H9 (cell line): ENCODE data around the gene DNAAF2. TPM values are rescaled to one million over a fixed set of nuclear protein-coding genes. Genes with fewer than 3 reads are reported as not detected.
A peak's percentile ranks its signal among the peaks of the same experiment; 100 is the strongest.

Experiments
- DNase-seq: peaks from one replicate; pipeline ENCODE4 v3.0.0-alpha.2; 2017
- H2AFZ ChIP-seq: one replicate; pipeline ENCODE4 v1.6.1; 2013; ENCODE audit warnings: mild to moderate bottlenecking, low read length, control low read depth, moderate library complexity
- H2AK5ac ChIP-seq: 2 replicates; pipeline ENCODE4 v1.6.1; 2013; ENCODE audit warnings: low read length, control low read depth, mixed read lengths; ENCODE audit not compliant: insufficient read length
- H2BK120ac ChIP-seq: one replicate; pipeline ENCODE4 v1.6.1; 2013; ENCODE audit warnings: low read depth, mild to moderate bottlenecking, low read length, control low read depth, inconsistent platforms; ENCODE audit not compliant: poor library complexity, severe bottlenecking
- H2BK12ac ChIP-seq: 2 replicates; pipeline ENCODE4 v1.6.1; 2013; ENCODE audit warnings: low read length, control low read depth, mixed read lengths, low read depth; ENCODE audit not compliant: insufficient read length
- H2BK15ac ChIP-seq: 2 replicates; pipeline ENCODE4 v1.6.1; 2013; ENCODE audit warnings: low read depth, low read length, control low read depth
- H2BK20ac ChIP-seq: one replicate; pipeline ENCODE4 v1.6.1; 2013; ENCODE audit warnings: low read depth, mild to moderate bottlenecking, low read length, control low read depth, inconsistent platforms; ENCODE audit not compliant: poor library complexity, severe bottlenecking
- H2BK5ac ChIP-seq: 2 replicates; pipeline ENCODE4 v1.6.1; 2013; ENCODE audit warnings: low read length, control low read depth, mixed read lengths; ENCODE audit not compliant: insufficient read length
- H3K14ac ChIP-seq: 2 replicates; pipeline ENCODE4 v1.6.1; 2013; ENCODE audit warnings: low read length, control low read depth; ENCODE audit not compliant: insufficient read depth
- H3K18ac ChIP-seq: 2 replicates; pipeline ENCODE4 v1.6.1; 2013; ENCODE audit warnings: low read depth, mild to moderate bottlenecking, mixed read lengths, low read length, control low read depth; ENCODE audit not compliant: insufficient read length
- H3K23ac ChIP-seq: 2 replicates; pipeline ENCODE4 v1.6.1; 2013; ENCODE audit warnings: low read length, control low read depth, mixed read lengths, low read depth; ENCODE audit not compliant: insufficient read length
- H3K23me2 ChIP-seq: 2 replicates; pipeline ENCODE4 v1.6.1; 2013; ENCODE audit warnings: low read depth, mild to moderate bottlenecking, mixed read lengths, low read length, control low read depth; ENCODE audit not compliant: insufficient read length, poor library complexity, severe bottlenecking
- H3K27ac ChIP-seq: 2 replicates; pipeline ENCODE4 v1.5.1; 2013; ENCODE audit warnings: low read length, control low read depth, mixed read lengths, low read depth; ENCODE audit not compliant: insufficient read length
- H3K27me3 ChIP-seq: 2 replicates; pipeline ENCODE4 v1.6.1; 2013; ENCODE audit warnings: low read length, control low read depth, inconsistent platforms; ENCODE audit not compliant: insufficient read depth
- H3K4ac ChIP-seq: 2 replicates; pipeline ENCODE4 v1.6.1; 2013; ENCODE audit warnings: low read depth, mild to moderate bottlenecking, control low read depth, inconsistent platforms, low read length, moderate library complexity
- H3K4me1 ChIP-seq: 2 replicates; pipeline ENCODE4 v1.6.1; 2013; ENCODE audit warnings: low read length, control low read depth, inconsistent platforms; ENCODE audit not compliant: insufficient read depth
- H3K4me2 ChIP-seq: 2 replicates; pipeline ENCODE4 v1.6.1; 2013; ENCODE audit warnings: low read length, control low read depth, mixed read lengths; ENCODE audit not compliant: insufficient read length, insufficient read depth
- H3K56ac ChIP-seq: 2 replicates; pipeline ENCODE4 v1.6.1; 2013; ENCODE audit warnings: low read depth, mild to moderate bottlenecking, mixed read lengths, low read length, control low read depth; ENCODE audit not compliant: insufficient read length
- H3K79me1 ChIP-seq: 2 replicates; pipeline ENCODE4 v1.6.1; 2013; ENCODE audit warnings: low read depth, mild to moderate bottlenecking, moderate library complexity, low read length, control low read depth, inconsistent platforms; ENCODE audit not compliant: insufficient read depth, poor library complexity, severe bottlenecking
- H3K79me2 ChIP-seq: 2 replicates; pipeline ENCODE4 v1.6.1; 2013; ENCODE audit warnings: low read length, control low read depth, inconsistent platforms; ENCODE audit not compliant: insufficient read depth
- H3K9ac ChIP-seq: 2 replicates; pipeline ENCODE4 v1.6.1; 2013; ENCODE audit warnings: low read length, control low read depth, mixed read lengths; ENCODE audit not compliant: insufficient read length; ENCODE audit errors: extremely low read depth
- H3K9me3 ChIP-seq: one replicate; pipeline ENCODE4 v1.6.1; 2013; ENCODE audit warnings: low read depth, low read length, inconsistent platforms; ENCODE audit not compliant: control insufficient read depth
- H3T11ph ChIP-seq: one replicate; pipeline ENCODE4 v1.6.1; 2013; ENCODE audit warnings: mild to moderate bottlenecking, low read length, control low read depth, inconsistent platforms
- H4K20me1 ChIP-seq: one replicate; pipeline ENCODE4 v1.6.1; 2013; ENCODE audit not compliant: control insufficient read depth, insufficient read length, insufficient read depth
- H4K5ac ChIP-seq: 2 replicates; pipeline ENCODE4 v1.6.1; 2013; ENCODE audit warnings: low read depth, mild to moderate bottlenecking, mixed read lengths, low read length, control low read depth; ENCODE audit not compliant: insufficient read length
- H4K8ac ChIP-seq: replicated peaks from 2 replicates; pipeline ENCODE4 v1.6.1; 2013; ENCODE audit warnings: low read length, control low read depth, mixed read lengths, low read depth; ENCODE audit not compliant: insufficient read length
- H4K91ac ChIP-seq: 2 replicates; pipeline ENCODE4 v1.6.1; 2013; ENCODE audit warnings: low read depth, mild to moderate bottlenecking, moderate library complexity, mixed read lengths, low read length, control low read depth; ENCODE audit not compliant: insufficient read length
- H3K27ac Mint-ChIP-seq, 3 experiments: 2 replicates in 2 of 3; 3 replicates in 1 of 3; pipeline ENCODE4 v1.8.0; 2020 to 2021; ENCODE audit warnings: mixed read lengths in 3 of 3, mild to moderate bottlenecking in 1 of 3, moderate library complexity in 1 of 3
- H3K27me3 Mint-ChIP-seq: 2 replicates; pipeline ENCODE4 v1.8.0; 2021; ENCODE audit warnings: low read depth, mild to moderate bottlenecking, moderate library complexity, mixed read lengths
- H3K36me3 Mint-ChIP-seq, 3 experiments: 2 replicates in 2 of 3; 3 replicates in 1 of 3; pipeline ENCODE4 v1.8.0; 2020 to 2021; ENCODE audit warnings: low read depth in 3 of 3, mixed read lengths in 3 of 3; ENCODE audit not compliant: insufficient read depth in 1 of 3
- H3K4me1 Mint-ChIP-seq, 2 experiments: 2 replicates each; pipeline ENCODE4 v1.8.0; 2020; ENCODE audit warnings: mixed read lengths in 2 of 2
- H3K4me3 Mint-ChIP-seq, 2 experiments: 2 replicates in 1 of 2; 3 replicates in 1 of 2; pipeline ENCODE4 v1.8.0; 2020 to 2021; ENCODE audit warnings: mild to moderate bottlenecking in 2 of 2, mixed read lengths in 2 of 2, moderate library complexity in 1 of 2
- H3K9me3 Mint-ChIP-seq, 2 experiments: 2 replicates in 1 of 2; 3 replicates in 1 of 2; pipeline ENCODE4 v1.8.0; 2020; ENCODE audit warnings: mild to moderate bottlenecking in 2 of 2, mixed read lengths in 2 of 2, moderate library complexity in 1 of 2
- CTCF ChIP-seq: fragments of 200-600 bp; sonication (generic); conservative IDR thresholded peaks from 3 replicates; pipeline ENCODE4 v1.8.0; 2021; ENCODE audit warnings: antibody characterized with exemption, mild to moderate bottlenecking
- WGBS: extraction: QIAGEN DNeasy Blood & Tissue Kit; methylation state at CpG from one replicate; pipeline ENCODE4 v1.1.7; 2013; ENCODE audit warnings: missing lambda C conversion rate, low lambda C conversion rate, mixed read lengths; ENCODE audit not compliant: insufficient read length; ENCODE audit errors: extremely low coverage; 5-methylcytosine and 5-hydroxymethylcytosine counted together
- total RNA-seq: library from RNA; stranded (reverse); gene quantifications from 2 replicates; pipeline ENCODE4 v1.2.1, GENCODE V29; 2021

Gene DNAAF2
- total RNA-seq, 1 experiment from 2014 or later = 26.3 TPM

DNA sequence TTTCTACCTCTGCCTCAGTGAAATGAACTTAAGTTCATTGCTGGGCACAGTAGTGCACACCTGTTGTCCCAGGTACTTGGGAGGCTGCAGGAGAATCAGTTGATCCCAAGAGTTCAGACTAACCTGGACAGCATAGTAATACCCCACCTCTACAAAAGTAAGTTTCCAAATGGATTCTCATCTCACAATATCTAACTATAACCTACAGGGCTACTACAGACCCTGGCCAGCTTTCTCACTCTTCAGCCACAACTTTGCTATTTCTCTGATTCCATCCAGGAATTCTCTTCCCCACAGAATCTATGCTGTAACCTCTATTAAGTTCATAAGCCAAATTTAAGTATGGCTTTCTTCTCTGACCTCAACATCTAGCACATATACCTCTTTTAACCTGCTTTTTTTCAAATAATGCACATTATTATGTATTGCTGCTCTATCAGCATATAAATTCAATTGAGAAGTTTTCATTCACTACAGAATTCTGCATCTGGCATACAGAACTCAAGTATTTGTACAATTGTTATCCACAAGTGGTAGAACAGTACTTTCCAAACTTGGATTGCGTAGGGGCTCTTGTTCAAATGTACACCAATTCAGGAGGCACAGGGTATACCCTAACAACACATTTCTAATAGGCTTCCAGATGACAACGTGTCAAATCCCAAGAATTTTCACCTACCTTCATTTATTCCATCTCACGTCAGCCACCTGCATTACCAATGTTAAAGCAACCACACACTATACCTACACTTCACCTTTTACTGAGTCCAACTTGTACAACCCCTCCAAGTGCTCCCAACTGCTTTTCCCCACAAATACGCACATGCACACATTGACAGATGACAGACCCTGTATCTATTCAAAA is 52.7 kb downstream of the DNAAF2 start:
- Histone ChIP-seq H3K56ac (no peak overlapping the region), H3K27me3 (no peaks in the 10 kb centered on the region), H2BK20ac (no peak overlapping the region), H3K27ac (no peak overlapping the region), H2AFZ (no peak overlapping the region), H4K5ac (no peak overlapping the region), H3K14ac (no peak overlapping the region), H3K23ac (no peak overlapping the region), H3K79me1 (peaks cover 9% of the 10 kb centered on the region), H2BK5ac (no peak overlapping the region), H3T11ph (no peak overlapping the region), H3K9ac (no peak overlapping the region), H3K23me2 (peaks cover 11% of the 10 kb centered on the region), H3K4me2 (no peak overlapping the region), H3K4ac (no peak overlapping the region), H4K20me1 (no peaks in the 10 kb centered on the region), H4K91ac (no peak overlapping the region), H3K79me2 (peaks cover 24% of the 10 kb centered on the region), H3K4me1 (peaks cover 5% of the 10 kb centered on the region; the same call in 1 of the 2 replicates), H2BK120ac (no peak overlapping the region), H4K8ac (no peak overlapping the region), H3K9me3 (no peaks in the 10 kb centered on the region), H2BK15ac (no peak overlapping the region), H3K18ac (no peak overlapping the region), H2BK12ac (no peak overlapping the region), H2AK5ac (no peak overlapping the region)
- WGBS = 100% methylated on average over 1 of the region's 4 CpGs
- TF ChIP-seq CTCF = no peak
- Mint-ChIP-seq H3K4me3 (peak overlapping the region; percentile 62 to 95; a peak in 4 of 5 replicates), H3K9me3 (no peaks in the 10 kb centered on the region), H3K27me3 (peaks cover 3% of the 10 kb centered on the region; the same call in 1 of the 2 replicates), H3K4me1 (peaks cover 29 to 35% of the 10 kb centered on the region in 2 experiments), H3K27ac (peak overlapping the region in 2 of 3 experiments; percentile 53 to 75; a peak in 5 of 7 replicates), H3K36me3 (peaks cover 51 to 57% (median 52%) of the 10 kb centered on the region in 3 experiments)
- DNase-seq = no peak
